GM12801 (cell line): ENCODE data around the gene TFPI2.

Source experiments
- TF ChIP-seq, protein P1 (sequence below): IDR thresholded peaks from one replicate; pipeline ENCODE4 v1.5.1; 2011; ENCODE audit warnings: control low read depth; ENCODE audit not compliant: insufficient read length; ENCODE audit errors: extremely low read depth

TFPI2 gene

GRCh38 chr7:93910076-93910994 lies 19.8 kb upstream of the TFPI2 start:
- TF ChIP-seq, protein P1, sequence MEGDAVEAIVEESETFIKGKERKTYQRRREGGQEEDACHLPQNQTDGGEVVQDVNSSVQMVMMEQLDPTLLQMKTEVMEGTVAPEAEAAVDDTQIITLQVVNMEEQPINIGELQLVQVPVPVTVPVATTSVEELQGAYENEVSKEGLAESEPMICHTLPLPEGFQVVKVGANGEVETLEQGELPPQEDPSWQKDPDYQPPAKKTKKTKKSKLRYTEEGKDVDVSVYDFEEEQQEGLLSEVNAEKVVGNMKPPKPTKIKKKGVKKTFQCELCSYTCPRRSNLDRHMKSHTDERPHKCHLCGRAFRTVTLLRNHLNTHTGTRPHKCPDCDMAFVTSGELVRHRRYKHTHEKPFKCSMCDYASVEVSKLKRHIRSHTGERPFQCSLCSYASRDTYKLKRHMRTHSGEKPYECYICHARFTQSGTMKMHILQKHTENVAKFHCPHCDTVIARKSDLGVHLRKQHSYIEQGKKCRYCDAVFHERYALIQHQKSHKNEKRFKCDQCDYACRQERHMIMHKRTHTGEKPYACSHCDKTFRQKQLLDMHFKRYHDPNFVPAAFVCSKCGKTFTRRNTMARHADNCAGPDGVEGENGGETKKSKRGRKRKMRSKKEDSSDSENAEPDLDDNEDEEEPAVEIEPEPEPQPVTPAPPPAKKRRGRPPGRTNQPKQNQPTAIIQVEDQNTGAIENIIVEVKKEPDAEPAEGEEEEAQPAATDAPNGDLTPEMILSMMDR, result no peak

DNA sequence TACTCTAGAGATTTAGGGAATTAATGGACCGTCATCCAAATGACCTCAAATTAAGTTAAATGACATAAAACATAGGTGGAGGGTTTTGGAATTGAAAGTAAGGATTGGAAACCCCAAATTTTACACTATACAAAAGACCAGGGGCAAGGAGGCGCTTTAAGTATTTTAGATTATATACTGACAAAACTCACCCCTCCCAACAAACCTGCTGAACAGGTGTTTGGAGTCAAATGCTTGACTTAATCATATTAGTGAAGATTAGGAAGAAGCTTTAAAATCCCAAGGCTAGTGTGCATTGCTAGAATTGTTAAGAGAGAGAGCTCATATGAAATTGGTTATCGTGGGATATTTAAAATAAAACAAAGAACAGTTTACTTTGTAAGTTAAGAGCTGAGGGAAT lies 15.7 kb upstream of the TFPI2 start, which contains the start of gene GNGT1:
TSS of gene GNGT1 (plus strand) at position 301 of the 400 bp plus-strand sequence. CDS start 180 bp downstream, outside the sequence.
- TF ChIP-seq, protein P1, result no peak

- TF ChIP-seq, protein P1, result peak; percentile 30
Measured at GRCh38 chr7:93902777-93903423, 12.3 kb upstream of the TFPI2 start.

DNA sequence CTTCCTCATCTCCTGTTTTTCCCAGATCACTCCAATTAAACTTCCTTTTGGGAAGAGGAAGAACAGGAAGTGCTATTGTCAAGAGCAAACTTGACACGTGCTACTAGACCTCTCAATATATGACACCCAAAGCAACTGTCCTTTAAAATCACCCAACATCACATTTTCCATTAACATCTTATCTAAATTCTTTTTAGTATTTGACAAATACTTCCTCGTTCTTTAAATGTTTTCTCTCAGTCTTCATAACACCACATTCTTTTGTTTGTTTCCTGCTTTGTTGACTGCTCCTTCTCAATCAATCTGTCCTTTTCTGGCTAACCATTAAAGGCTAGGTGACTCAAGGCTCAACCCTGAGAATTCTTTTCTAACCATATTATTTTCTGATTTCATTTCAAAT lies 7.1 kb upstream of the TFPI2 start:
- TF ChIP-seq, protein P1, result no peak

DNA sequence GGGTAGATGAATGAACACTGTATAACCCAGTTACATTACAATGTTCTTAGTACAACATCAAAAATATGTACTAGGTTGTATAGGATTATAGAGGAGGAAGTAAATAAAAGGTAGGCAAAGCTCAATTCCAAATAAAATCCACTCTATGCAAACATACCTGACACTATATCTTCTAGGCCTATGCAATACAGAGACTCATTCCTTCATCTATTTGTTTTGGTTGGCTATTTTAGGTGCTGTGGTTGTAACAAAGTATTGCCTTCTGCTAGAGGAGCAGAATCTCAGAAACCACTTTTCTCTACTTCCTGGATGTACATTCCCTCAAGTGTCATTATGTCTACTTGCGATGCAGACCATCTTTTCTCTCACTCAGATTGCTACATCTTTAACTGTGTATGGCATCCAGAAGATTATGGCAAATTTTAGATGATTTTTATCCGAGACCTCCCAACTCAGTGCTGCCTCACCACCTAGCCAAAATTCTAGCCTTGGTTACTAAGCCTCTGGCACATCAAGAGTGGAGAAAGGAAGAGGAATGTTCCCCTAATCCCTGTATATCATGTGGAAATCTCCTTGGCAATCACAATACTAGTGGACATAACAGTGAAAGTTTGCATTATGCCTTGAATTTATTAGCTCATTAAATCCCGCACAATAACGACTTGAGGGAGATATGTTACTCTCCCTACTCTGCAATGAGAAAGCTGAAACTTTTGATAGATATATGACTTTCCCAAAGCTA lies 5.5 kb upstream of the TFPI2 start:
- TF ChIP-seq, protein P1, result no peak

- TF ChIP-seq, protein P1, result no peak
Measured at GRCh38 chr7:93894966-93895640, 4.5 kb upstream of the TFPI2 start.
